NT2/D1 (cell line): Measurements from ENCODE around the gene NKAIN2.

ENCODE experiments used
- DNase-seq: peaks from one replicate; pipeline ENCODE4 v3.0.0-alpha.2; 2011; ENCODE audit warnings: low read depth, low spot score
- H3K27me3 ChIP-seq: 2 replicates; pipeline ENCODE4 v1.6.0; 2011; ENCODE audit warnings: mild to moderate bottlenecking; ENCODE audit not compliant: insufficient read length, insufficient read depth
- H3K36me3 ChIP-seq: 2 replicates; pipeline ENCODE4 v1.6.1; 2011; ENCODE audit warnings: mild to moderate bottlenecking, low read length, mixed read lengths; ENCODE audit not compliant: insufficient read depth, insufficient read length
- H3K4me1 ChIP-seq: 2 replicates; pipeline ENCODE4 v1.5.1; 2011; ENCODE audit not compliant: insufficient read depth, insufficient read length
- H3K4me3 ChIP-seq: 2 replicates; pipeline ENCODE4 v1.5.1; 2011; ENCODE audit warnings: low read depth; ENCODE audit not compliant: insufficient read length
- H3K9ac ChIP-seq: 2 replicates; pipeline ENCODE4 v1.6.0; 2011; ENCODE audit warnings: low read depth; ENCODE audit not compliant: insufficient read length
- H3K9me3 ChIP-seq: 2 replicates; pipeline ENCODE4 v1.5.1; 2011; ENCODE audit warnings: mild to moderate bottlenecking, low read length; ENCODE audit not compliant: insufficient read depth
- SUZ12 ChIP-seq: IDR thresholded peaks from 2 replicates; pipeline ENCODE4 v1.6.1; 2011; ENCODE audit not compliant: insufficient read length, insufficient read depth; ENCODE audit errors: extremely low read depth
- YY1 ChIP-seq: IDR thresholded peaks from 2 replicates; pipeline ENCODE4 v1.6.1; 2011; ENCODE audit not compliant: insufficient read length, insufficient read depth
- ZNF274 ChIP-seq: IDR thresholded peaks from 2 replicates; pipeline ENCODE4 v1.6.1; 2011; ENCODE audit warnings: mild to moderate bottlenecking, low read depth, low read length

NKAIN2 gene

GRCh38 chr6:123801067-123801466 is 2.6 kb upstream of the NKAIN2 start:
- TF ChIP-seq SUZ12 (no peak), ZNF274 (no peak), YY1 (no peak)
- Histone ChIP-seq H3K4me1 (no peaks in the 10 kb centered on the region), H3K27me3 (peaks cover 22% of the 10 kb centered on the region)

GRCh38 chr6:123802351-123802696 is 1.3 kb upstream of the NKAIN2 start:
- no peak overlapping the region for H3K9ac ChIP-seq
- DNase-seq, result no peak
- H3K4me1 ChIP-seq, result no peaks in the 10 kb centered on the region
- no peaks in the 10 kb centered on the region for H3K36me3 ChIP-seq
- no peak for TF ChIP-seq SUZ12
- no peak for TF ChIP-seq YY1
- TF ChIP-seq ZNF274, result no peak
- no peaks in the 10 kb centered on the region for H3K9me3 ChIP-seq
- peaks cover 24% of the 10 kb centered on the region for H3K27me3 ChIP-seq
- H3K4me3 ChIP-seq, result no peak overlapping the region

More at GRCh38 chr6:123801067-123801466, 2.6 kb upstream of the NKAIN2 start:
- H3K9ac ChIP-seq, result no peak overlapping the region
- no peaks in the 10 kb centered on the region for H3K9me3 ChIP-seq
- H3K4me3 ChIP-seq, result no peak overlapping the region
- DNase-seq, result no peak
- H3K36me3 ChIP-seq, result no peaks in the 10 kb centered on the region

- H3K4me1 ChIP-seq, result no peaks in the 10 kb centered on the region
- peak overlapping the region; percentile 47 for H3K4me3 ChIP-seq
- DNase-seq, result peak; percentile 55
- no peak for TF ChIP-seq ZNF274
- TF ChIP-seq SUZ12, result no peak
- no peak for TF ChIP-seq YY1
- peak overlapping the region; percentile 70 for H3K9ac ChIP-seq
- H3K36me3 ChIP-seq, result no peaks in the 10 kb centered on the region
- H3K9me3 ChIP-seq, result no peaks in the 10 kb centered on the region
- peaks cover 24% of the 10 kb centered on the region for H3K27me3 ChIP-seq
Observed at GRCh38 chr6:123802697-123803503, 765 bp upstream of the NKAIN2 start.

GRCh38 chr6:123804014-123804786 is 535 bp downstream of the NKAIN2 start:
- Histone ChIP-seq H3K27me3 (peaks cover 24% of the 10 kb centered on the region), H3K4me1 (no peaks in the 10 kb centered on the region), H3K36me3 (no peaks in the 10 kb centered on the region), H3K4me3 (peak overlapping the region; percentile 47), H3K9ac (peak overlapping the region; percentile 50), H3K9me3 (no peaks in the 10 kb centered on the region)
- TF ChIP-seq SUZ12 (no peak), YY1 (no peak), ZNF274 (no peak)
- DNase-seq, result peak; percentile 9

- no peaks in the 10 kb centered on the region for H3K4me1 ChIP-seq
- no peak overlapping the region for H3K9ac ChIP-seq
- H3K9me3 ChIP-seq, result no peaks in the 10 kb centered on the region
- no peak overlapping the region for H3K4me3 ChIP-seq
- peaks cover 24% of the 10 kb centered on the region for H3K27me3 ChIP-seq
- TF ChIP-seq YY1 (no peak), ZNF274 (no peak), SUZ12 (no peak)
- no peaks in the 10 kb centered on the region for H3K36me3 ChIP-seq
- no peak for DNase-seq
Observed at GRCh38 chr6:123804787-123805540, 1.3 kb downstream of the NKAIN2 start.

GRCh38 chr6:123805921-123806320 is 2.3 kb downstream of the NKAIN2 start:
- no peaks in the 10 kb centered on the region for H3K9me3 ChIP-seq
- DNase-seq, result no peak
- no peak overlapping the region for H3K4me3 ChIP-seq
- H3K36me3 ChIP-seq, result no peaks in the 10 kb centered on the region
- peaks cover 24% of the 10 kb centered on the region for H3K27me3 ChIP-seq
- no peaks in the 10 kb centered on the region for H3K4me1 ChIP-seq
- TF ChIP-seq YY1, result no peak
- TF ChIP-seq SUZ12, result no peak
- TF ChIP-seq ZNF274, result no peak
- no peak overlapping the region for H3K9ac ChIP-seq

- Histone ChIP-seq H3K36me3 (no peaks in the 10 kb centered on the region), H3K4me1 (no peaks in the 10 kb centered on the region), H3K9me3 (no peaks in the 10 kb centered on the region), H3K9ac (no peak overlapping the region), H3K4me3 (no peak overlapping the region), H3K27me3 (peaks cover 24% of the 10 kb centered on the region)
- DNase-seq, result no peak
- TF ChIP-seq SUZ12, result no peak
Observed at GRCh38 chr6:123806561-123806960, 2.9 kb downstream of the NKAIN2 start.
